H1 (cell line): Measurements from ENCODE around the gene SPSB3. TPM values are rescaled to one million over a fixed set of nuclear protein-coding genes. Genes with fewer than 3 reads are reported as not detected.
A peak's percentile ranks its signal among the peaks of the same experiment; 100 is the strongest.

ENCODE experiments used
- CTCF ChIA-PET: fragments of 300-600 bp; sonication (Branson Sonifier 250); formaldehyde crosslinking; loops from one replicate; lab custom pipeline; 2021; ENCODE audit not compliant: partially characterized antibody; lab: Charles Lee
- POLR2A ChIA-PET: fragments of 300-600 bp; sonication (Branson Sonifier 250); formaldehyde crosslinking; loops from one replicate; lab custom pipeline; 2021; ENCODE audit warnings: inconsistent platforms; ENCODE audit not compliant: partially characterized antibody; lab: Charles Lee
- DNase-seq, 2 experiments: peaks; one replicate each; pipeline versions ENCODE4 v3.0.0 to v3.0.0-alpha.2; 2010 to 2022; ENCODE audit warnings: low spot score in 2 of 2, low read depth in 1 of 2, mixed read lengths in 1 of 2
- FAIRE-seq: peaks from 2 replicates; lab custom pipeline; 2011; peaks lifted over from hg19 to GRCh38; lab: Jason Lieb, UNC
- H2AFZ ChIP-seq: 2 replicates; pipeline ENCODE4 v1.8.1; 2012; ENCODE audit warnings: low read length, inconsistent platforms
- H2AK5ac ChIP-seq: 2 replicates; pipeline ENCODE4 v1.6.1; 2013; ENCODE audit warnings: low read depth, low read length
- H2BK120ac ChIP-seq: replicated peaks from 2 replicates; pipeline ENCODE3; 2013; ENCODE audit warnings: low read depth, low read length, inconsistent platforms
- H2BK12ac ChIP-seq: 2 replicates; pipeline ENCODE4 v1.6.1; 2013; ENCODE audit warnings: low read depth, low read length
- H2BK15ac ChIP-seq: 2 replicates; pipeline ENCODE4 v1.6.1; 2013; ENCODE audit warnings: low read length
- H2BK20ac ChIP-seq: 2 replicates; pipeline ENCODE4 v1.6.1; 2013; ENCODE audit warnings: low read length
- H2BK5ac ChIP-seq: 2 replicates; pipeline ENCODE4 v1.6.1; 2013; ENCODE audit warnings: low read depth, low read length
- H3K14ac ChIP-seq: 2 replicates; pipeline ENCODE4 v1.6.1; 2013; ENCODE audit warnings: inconsistent platforms; ENCODE audit not compliant: insufficient read length
- H3K18ac ChIP-seq: 2 replicates; pipeline ENCODE4 v1.6.1; 2013; ENCODE audit warnings: low read length; ENCODE audit errors: extremely low read depth
- H3K23ac ChIP-seq: 2 replicates; pipeline ENCODE4 v1.6.1; 2013; ENCODE audit warnings: inconsistent platforms; ENCODE audit not compliant: insufficient read length
- H3K23me2 ChIP-seq: 2 replicates; pipeline ENCODE4 v1.6.1; 2013; ENCODE audit warnings: low read depth, low read length
- H3K27ac ChIP-seq: 2 replicates; pipeline ENCODE4 v1.6.1; 2011; ENCODE audit warnings: low read depth, low read length, inconsistent platforms
- H3K27me3 ChIP-seq, 4 experiments: replicated peaks in 1 of 4; 1 replicate in 1 of 4; 2 replicates in 3 of 4; pipeline versions ENCODE4 v1.6.1 to v1.8.1; 2011 to 2013; ENCODE audit warnings: low read length in 3 of 4, mild to moderate bottlenecking in 3 of 4, inconsistent platforms in 2 of 4, mixed read lengths in 2 of 4, moderate library complexity in 1 of 4; ENCODE audit not compliant: control insufficient read depth in 3 of 4, insufficient read depth in 3 of 4; ENCODE audit errors: extremely low read depth in 1 of 4
- H3K36me3 ChIP-seq, 4 experiments: 2 replicates each; pipeline versions ENCODE4 v1.6.1 to v1.8.1; 2011 to 2013; ENCODE audit warnings: mild to moderate bottlenecking in 4 of 4, low read length in 3 of 4, moderate library complexity in 2 of 4, control low read depth in 1 of 4, inconsistent platforms in 1 of 4; ENCODE audit not compliant: insufficient read depth in 4 of 4, control insufficient read depth in 2 of 4
- H3K4ac ChIP-seq: replicated peaks from 2 replicates; pipeline ENCODE3; 2013; ENCODE audit warnings: low read length, low read depth, mixed read lengths, inconsistent platforms; ENCODE audit not compliant: insufficient read length
- H3K4me1 ChIP-seq, 4 experiments: replicated peaks in 1 of 4; 1 replicate in 1 of 4; 2 replicates in 3 of 4; pipeline versions ENCODE4 v1.6.1 to v1.8.1; 2011 to 2013; ENCODE audit warnings: low read length in 3 of 4, inconsistent platforms in 2 of 4, mixed read lengths in 1 of 4; ENCODE audit not compliant: insufficient read depth in 4 of 4, control insufficient read depth in 3 of 4
- H3K4me2 ChIP-seq, 2 experiments: 2 replicates each; pipeline versions ENCODE4 v1.6.1 to v1.8.1; 2011 to 2013; ENCODE audit warnings: low read depth in 2 of 2, low read length in 2 of 2, control low read depth in 1 of 2, inconsistent platforms in 1 of 2, mild to moderate bottlenecking in 1 of 2; ENCODE audit not compliant: insufficient read depth in 1 of 2
- H3K4me3 ChIP-seq, 4 experiments: fragments of 200-600, 300-600 bp in 1 of 4; sonication (generic), shearing (Covaris generic), sonication (Bioruptor Twin) in 1 of 4; 2 replicates each; pipeline versions ENCODE4 v1.5.1 to v1.8.1; 2011 to 2016; ENCODE audit warnings: low read length in 4 of 4, low read depth in 3 of 4, control low read depth in 2 of 4, inconsistent platforms in 2 of 4, mild to moderate bottlenecking in 2 of 4, mixed read lengths in 1 of 4, moderate library complexity in 1 of 4; ENCODE audit not compliant: insufficient read depth in 2 of 4; ENCODE audit errors: extremely low read depth in 1 of 4
- H3K56ac ChIP-seq: replicated peaks from 2 replicates; pipeline ENCODE3; 2013; ENCODE audit warnings: low read depth, mild to moderate bottlenecking, mixed read lengths, low read length, inconsistent platforms; ENCODE audit not compliant: insufficient read length
- H3K79me1 ChIP-seq: 2 replicates; pipeline ENCODE4 v1.6.1; 2013; ENCODE audit warnings: low read depth, low read length, control low read depth
- H3K79me2 ChIP-seq, 2 experiments: 2 replicates each; pipeline versions ENCODE4 v1.6.1 to v1.8.1; 2012 to 2013; ENCODE audit warnings: low read length in 2 of 2, mild to moderate bottlenecking in 2 of 2, inconsistent platforms in 1 of 2; ENCODE audit not compliant: insufficient read depth in 2 of 2, control insufficient read depth in 1 of 2
- H3K9ac ChIP-seq, 4 experiments: replicated peaks in 1 of 4; 1 replicate in 1 of 4; 2 replicates in 3 of 4; pipeline versions ENCODE4 v1.6.1 to v1.8.1; 2011 to 2013; ENCODE audit warnings: low read depth in 3 of 4, low read length in 3 of 4, control low read depth in 2 of 4, mild to moderate bottlenecking in 2 of 4, moderate library complexity in 2 of 4, inconsistent platforms in 1 of 4; ENCODE audit errors: extremely low read depth in 1 of 4
- H3K9me3 ChIP-seq, 2 experiments: 2 replicates each; pipeline versions ENCODE4 v1.6.1 to v1.8.1; 2012 to 2013; ENCODE audit warnings: mild to moderate bottlenecking in 2 of 2, moderate library complexity in 2 of 2, control low read depth in 1 of 2, inconsistent platforms in 1 of 2, low read depth in 1 of 2, low read length in 1 of 2, mixed read lengths in 1 of 2; ENCODE audit not compliant: insufficient read depth in 2 of 2
- H4K20me1 ChIP-seq, 2 experiments: replicated peaks in 1 of 2; 2 replicates each; pipeline versions ENCODE3 to v1.8.1; 2011 to 2013; ENCODE audit warnings: inconsistent platforms in 2 of 2, low read length in 2 of 2, mild to moderate bottlenecking in 1 of 2; ENCODE audit not compliant: insufficient read depth in 2 of 2, control insufficient read depth in 1 of 2
- H4K5ac ChIP-seq: 2 replicates; pipeline ENCODE4 v1.6.1; 2013; ENCODE audit warnings: low read length, low read depth, mixed read lengths, inconsistent platforms; ENCODE audit not compliant: insufficient read length
- H4K8ac ChIP-seq: 2 replicates; pipeline ENCODE4 v1.8.0; 2013; ENCODE audit warnings: mild to moderate bottlenecking, moderate library complexity, low read length, inconsistent platforms; ENCODE audit not compliant: insufficient read depth; ENCODE audit errors: extremely low read depth
- H4K91ac ChIP-seq: replicated peaks from 2 replicates; pipeline ENCODE3; 2013; ENCODE audit warnings: low read length, mixed read lengths, inconsistent platforms; ENCODE audit not compliant: insufficient read length
- CHD2 ChIP-seq: IDR thresholded peaks from 2 replicates; pipeline ENCODE4 v1.6.1; 2012; ENCODE audit warnings: low read length, improper control_type of control experiment
- EGR1 ChIP-seq: IDR thresholded peaks from 2 replicates; pipeline ENCODE4 v1.6.1; 2011; ENCODE audit warnings: low read depth, low read length, borderline replicate concordance
- EP300 ChIP-seq, 2 experiments: IDR thresholded peaks; 1 replicate in 1 of 2; 2 replicates in 1 of 2; pipeline ENCODE4 v1.6.1; 2011 to 2012; ENCODE audit warnings: low read depth in 2 of 2, low read length in 2 of 2, mild to moderate bottlenecking in 2 of 2, borderline replicate concordance in 1 of 2, inconsistent platforms in 1 of 2, moderate library complexity in 1 of 2
- GABPA ChIP-seq: IDR thresholded peaks from 2 replicates; pipeline ENCODE4 v1.6.1; 2011; ENCODE audit warnings: mild to moderate bottlenecking, low read length, moderate library complexity, borderline replicate concordance; ENCODE audit not compliant: insufficient read depth
- HDAC6 ChIP-seq: IDR thresholded peaks from one replicate; pipeline ENCODE4 v1.7.1; 2012; ENCODE audit warnings: low read depth, mild to moderate bottlenecking, inconsistent platforms, low read length, moderate library complexity
- JUN ChIP-seq: IDR thresholded peaks from 2 replicates; pipeline ENCODE4 v1.6.1; 2011; ENCODE audit warnings: low read depth, mild to moderate bottlenecking, improper control_type of control experiment, low read length
- POLR2A ChIP-seq, 2 experiments: IDR thresholded peaks; 1 replicate in 1 of 2; 2 replicates in 1 of 2; pipeline ENCODE4 v1.6.1; 2011; ENCODE audit warnings: low read depth in 2 of 2, low read length in 2 of 2, mild to moderate bottlenecking in 2 of 2; ENCODE audit errors: control extremely low read depth in 1 of 2
- RAD21 ChIP-seq, 2 experiments: IDR thresholded peaks in 1 of 2; conservative IDR thresholded peaks in 1 of 2; 2 replicates each; pipeline ENCODE4 v1.6.1; 2011; ENCODE audit warnings: low read depth in 2 of 2, low read length in 2 of 2, improper control_type of control experiment in 1 of 2, inconsistent platforms in 1 of 2, mild to moderate bottlenecking in 1 of 2, moderate library complexity in 1 of 2
- RBBP5 ChIP-seq: IDR thresholded peaks from 2 replicates; pipeline ENCODE4 v1.7.1; 2012; ENCODE audit warnings: low read depth, mild to moderate bottlenecking, inconsistent platforms, low read length, moderate library complexity, borderline replicate concordance
- RFX5 ChIP-seq: IDR thresholded peaks from 2 replicates; pipeline ENCODE4 v1.6.1; 2011; ENCODE audit warnings: low read depth, low read length, improper control_type of control experiment, borderline replicate concordance
- SIRT6 ChIP-seq: IDR thresholded peaks from one replicate; pipeline ENCODE4 v1.7.1; 2012; ENCODE audit warnings: low read length, inconsistent platforms
- TEAD4 ChIP-seq: IDR thresholded peaks from 2 replicates; pipeline ENCODE4 v1.6.1; 2012; ENCODE audit warnings: low read depth, low read length, inconsistent platforms, mixed read lengths
- WGBS, 2 experiments: shearing (Covaris generic) in 1 of 2; methylation state at CpG; one replicate each; pipeline versions ENCODE4 v1.1.6 to v1.1.7; 2013 to 2015; ENCODE audit warnings: low lambda C conversion rate in 2 of 2, mixed read lengths in 2 of 2, inconsistent platforms in 1 of 2, low coverage in 1 of 2, missing lambda C conversion rate in 1 of 2; ENCODE audit not compliant: insufficient replicate concordance in 2 of 2, insufficient coverage in 1 of 2, insufficient read length in 1 of 2; ENCODE audit errors: extremely low coverage in 1 of 2, missing lambda C conversion rate in 1 of 2; 5-methylcytosine and 5-hydroxymethylcytosine counted together
- polyA plus RNA-seq, 7 experiments: library from polyadenylated mRNA; depleted of rRNA in 3 of 7; stranded (reverse) in 5 of 7; unstranded in 2 of 7; fragments of >200 nt in 5 of 7; fragments of 200-250 nt in 2 of 7; gene quantifications; 1 replicate in 5 of 7; 2 replicates in 1 of 7; 4 replicates in 1 of 7; pipeline versions ENCODE4 v1.2.1 to v1.2.3, GENCODE V29; 2011 to 2013; ENCODE audit warnings: missing spikeins in 2 of 7, mixed read lengths in 2 of 7
- total RNA-seq: library from RNA; stranded (reverse); fragmentation: NEBNext Ultra II Directional; extraction: Animal tissue kit (Norgen Biotek cat#: 25700); gene quantifications from 2 replicates; pipeline ENCODE4 v1.2.1, GENCODE V29; 2021

SPSB3 gene
- total and polyA plus RNA-seq, 2 of the 8 experiments (the other 6 are each of a cell fraction or from before 2014, with no cell fraction given) = 22.5 to 37.8 TPM

GRCh38 chr16:1768061-1768766 lies 14.2 kb downstream of the SPSB3 start:
- Histone ChIP-seq H2BK120ac (no peak overlapping the region), H3K4ac (no peak overlapping the region), H3K27me3 (no peaks in the 10 kb centered on the region), H4K8ac (no peak overlapping the region), H2BK20ac (no peak overlapping the region), H2BK12ac (no peak overlapping the region), H3K18ac (no peak overlapping the region), H3K4me1 (peaks cover 0 to 25% (median 14%) of the 10 kb centered on the region in 4 experiments; a peak in 5 of 7 replicates), H3K36me3 (peaks cover 3 to 37% (median 7%) of the 10 kb centered on the region in 4 experiments; a peak in 4 of 8 replicates), H2BK5ac (0 out of 2 replicates have a peak overlapping the region, but pooled peaks have one; percentile 6), H3K23ac (no peak overlapping the region), H3K79me2 (peaks cover 0 to 7% of the 10 kb centered on the region in 2 experiments; a peak in 1 of 4 replicates), H3K23me2 (peaks cover 13% of the 10 kb centered on the region), H3K4me3 (no peak overlapping the region), H3K9me3 (no peaks in the 10 kb centered on the region; a peak in 1 of 4 replicates), H3K14ac (no peak overlapping the region), H3K4me2 (no peak overlapping the region), H3K9ac (no peak overlapping the region), H3K56ac (no peak overlapping the region), H4K91ac (no peak overlapping the region), H4K20me1 (peaks cover 1 to 10% of the 10 kb centered on the region in 2 experiments), H3K79me1 (no peaks in the 10 kb centered on the region), H4K5ac (no peak overlapping the region), H2AFZ (no peak overlapping the region), H3K27ac (no peak overlapping the region), H2AK5ac (no peak overlapping the region), H2BK15ac (no peak overlapping the region)
- DNase-seq = no peak
- no peak for FAIRE-seq
- POLR2A ChIA-PET = interaction anchor here (0.9 to 13.5 kb wide), 7 partner anchors 9 to 196 kb away, joined by 3 to 246 read pairs (median 6); partner anchors contain the start of genes NUBP2, RPS2 and SPSB3
- WGBS, 2 experiments = 93% methylated on average over 24 of the region's 41 CpGs; no CpG with 5 or more reads in 1 of the 2 experiments
- CTCF ChIA-PET = interaction anchor here (0.6 to 1.5 kb wide), 6 partner anchors 62 to 692 kb away, joined by 3 to 4 read pairs (median 4); partner anchors contain the start of genes MAPK8IP3 and TEDC2
- TF ChIP-seq POLR2A (IDR thresholded peaks at IDR 0.05; ENCODE audit: control extremely low read depth in 1 of 2, low read depth in 2 of 2, low read length in 2 of 2) (no peak; a peak in 1 of 3 replicates), HDAC6 (no peak), CHD2 (no peak), TEAD4 (no peak), SIRT6 (no peak), EGR1 (no peak), JUN (no peak), EP300 (IDR thresholded peaks at IDR 0.05; ENCODE audit: borderline replicate concordance in 1 of 2, low read depth in 2 of 2, low read length in 2 of 2) (no peak), RAD21 (IDR thresholded peaks at IDR 0.05 in 1 of 2, conservative IDR thresholded peaks at IDR 0.05 in 1 of 2; ENCODE audit: low read depth in 2 of 2, low read length in 2 of 2) (no peak), GABPA (no peak), RBBP5 (no peak), RFX5 (no peak)
